A549 (cell line): Measurements from ENCODE around the gene LRRC3. TPM values are rescaled to one million over a fixed set of nuclear protein-coding genes. Genes with fewer than 3 reads are reported as not detected.

Experiments used
- ATAC-seq, 2 experiments: fragments of 200-7000 bp in 1 of 2; fragments of >200 bp in 1 of 2; cut with Nextera tagmentation in 1 of 2; cut with Tn5 transposase in 1 of 2; 3 replicates each; pipeline versions ENCODE4 v1.8.0 to v1.9.1; 2018 to 2020; ENCODE audit warnings: mild to moderate bottlenecking in 1 of 2, moderate library complexity in 1 of 2
- CTCF ChIA-PET: fragments of 300-600 bp; sonication (Branson Sonifier 250); formaldehyde crosslinking; extraction: SDS; loops from one replicate; lab custom pipeline; 2021; ENCODE audit warnings: antibody characterized with exemption, inconsistent platforms; lab: Yijun Ruan, JAX
- POLR2A ChIA-PET: fragments of 350-600 bp; formaldehyde crosslinking; extraction: SDS; loops from one replicate; lab custom pipeline; 2021; ENCODE audit warnings: antibody characterized with exemption, inconsistent platforms; lab: Yijun Ruan, JAX
- DNase-seq, 2 experiments: peaks; one replicate each; pipeline versions ENCODE4 v3.0.0 to v3.0.0-alpha.2; 2011 to 2016; ENCODE audit warnings: low read depth in 1 of 2, low spot score in 1 of 2
- FAIRE-seq: peaks from 2 replicates; lab custom pipeline; 2011; peaks lifted over from hg19 to GRCh38; lab: Jason Lieb, UNC
- H3K27ac ChIP-seq, 2 experiments: fragments of >200 bp; sonication (Bioruptor Twin); formaldehyde crosslinking; 3 replicates each; pipeline ENCODE4 v1.5.1; 2016 to 2017
- H3K4me1 ChIP-seq: fragments of >200 bp; sonication (Bioruptor Twin); formaldehyde crosslinking; 3 replicates; pipeline ENCODE4 v1.6.1; 2016
- H3K4me2 ChIP-seq: fragments of >200 bp; sonication (Bioruptor Twin); formaldehyde crosslinking; 3 replicates; pipeline ENCODE4 v1.6.1; 2016
- H3K4me3 ChIP-seq: fragments of >200 bp; sonication (Bioruptor Twin); formaldehyde crosslinking; 3 replicates; pipeline ENCODE4 v1.5.1; 2016
- H3K9me3 ChIP-seq: fragments of >200 bp; sonication (Bioruptor Twin); formaldehyde crosslinking; 3 replicates; pipeline ENCODE4 v1.6.1; 2016
- BHLHE40 ChIP-seq: IDR thresholded peaks from 2 replicates; pipeline ENCODE4 v1.6.1; 2012; ENCODE audit warnings: low read depth, low read length, inconsistent platforms
- CBX8 ChIP-seq: fragments of 200-600 bp; sonication (generic); IDR thresholded peaks from 2 replicates; pipeline ENCODE4 v1.6.1; 2016
- CEBPB ChIP-seq, 2 experiments: fragments of >200 bp in 1 of 2; sonication (Bioruptor Twin) in 1 of 2; formaldehyde crosslinking in 1 of 2; IDR thresholded peaks; 2 replicates each; pipeline ENCODE4 v1.6.1; 2012 to 2016
- CTCF ChIP-seq: fragments of >200 bp; sonication (Bioruptor Twin); formaldehyde crosslinking; IDR thresholded peaks from 3 replicates; pipeline ENCODE4 v1.5.1; 2016
- E2F6 ChIP-seq: IDR thresholded peaks from 2 replicates; pipeline ENCODE4 v1.6.1; 2012; ENCODE audit warnings: low read depth, borderline replicate concordance
- EHMT2 ChIP-seq: fragments of 200-600 bp; sonication (generic); IDR thresholded peaks from 2 replicates; pipeline ENCODE4 v1.6.1; 2016; ENCODE audit warnings: antibody characterized with exemption, low read depth, mild to moderate bottlenecking, moderate library complexity
- EP300 ChIP-seq, 2 experiments: fragments of >200 bp; sonication (Bioruptor Twin); formaldehyde crosslinking; IDR thresholded peaks; 2 replicates in 1 of 2; 3 replicates in 1 of 2; pipeline ENCODE4 v1.6.1; 2016 to 2017
- ESRRA ChIP-seq: fragments of 150-350 bp; IDR thresholded peaks from 2 replicates; pipeline ENCODE4 v1.6.1; 2014; ENCODE audit warnings: mild to moderate bottlenecking, low read length, borderline replicate concordance
- FOSB ChIP-seq: fragments of 250-450 bp; sonication (Bioruptor Pico); IDR thresholded peaks from 2 replicates; pipeline ENCODE4 v1.5.0; 2020; ENCODE audit warnings: mild to moderate bottlenecking, moderate library complexity
- FOSL2 ChIP-seq, 2 experiments: fragments of 450-650 bp in 1 of 2; fragments of >200 bp in 1 of 2; sonication (Bioruptor Twin) in 1 of 2; formaldehyde crosslinking; IDR thresholded peaks; 2 replicates each; pipeline versions ENCODE4 v1.5.0 to v1.6.1; 2016 to 2020; ENCODE audit warnings: mild to moderate bottlenecking in 1 of 2, moderate library complexity in 1 of 2
- HDAC2 ChIP-seq: fragments of 200-600 bp; sonication (generic); IDR thresholded peaks from 2 replicates; pipeline ENCODE4 v1.6.1; 2016
- HES2 ChIP-seq: fragments of >200 bp; sonication (Bioruptor Twin); formaldehyde crosslinking; IDR thresholded peaks from 2 replicates; pipeline ENCODE4 v1.6.1; 2016
- HEYL ChIP-seq: fragments of 250-450 bp; sonication (Bioruptor Pico); IDR thresholded peaks from 2 replicates; pipeline ENCODE4 v1.8.0; 2021; ENCODE audit warnings: mild to moderate bottlenecking, moderate library complexity
- HMGXB4 ChIP-seq: fragments of 250-450 bp; sonication (Bioruptor Pico); IDR thresholded peaks from 2 replicates; pipeline ENCODE4 v1.5.0; 2021; ENCODE audit warnings: mild to moderate bottlenecking, moderate library complexity, borderline replicate concordance
- JUN ChIP-seq, 2 experiments: fragments of >200 bp; sonication (Bioruptor Twin); formaldehyde crosslinking; IDR thresholded peaks; 2 replicates in 1 of 2; 3 replicates in 1 of 2; pipeline ENCODE4 v1.6.1; 2016 to 2017
- JUNB ChIP-seq: fragments of >200 bp; sonication (Bioruptor Twin); formaldehyde crosslinking; IDR thresholded peaks from 2 replicates; pipeline ENCODE4 v1.6.1; 2016
- KDM1A ChIP-seq: fragments of 200-600 bp; sonication (generic); IDR thresholded peaks from 2 replicates; pipeline ENCODE4 v1.6.1; 2016; ENCODE audit warnings: low read depth, mild to moderate bottlenecking
- KDM5A ChIP-seq: fragments of 200-600 bp; sonication (generic); IDR thresholded peaks from 2 replicates; pipeline ENCODE4 v1.6.1; 2016; ENCODE audit warnings: antibody characterized with exemption, mild to moderate bottlenecking
- MAZ ChIP-seq: fragments of 150-350 bp; IDR thresholded peaks from 2 replicates; pipeline ENCODE4 v1.6.1; 2014; ENCODE audit warnings: antibody characterized with exemption, low read depth, low read length, borderline replicate concordance
- NFE2L2 ChIP-seq: fragments of 150-350 bp; conservative IDR thresholded peaks from 2 replicates; pipeline ENCODE4 v1.6.1; 2014; ENCODE audit warnings: low read length
- NPAS2 ChIP-seq: fragments of 250-450 bp; sonication (Bioruptor Pico); IDR thresholded peaks from 2 replicates; pipeline ENCODE4 v1.8.0; 2022; ENCODE audit warnings: mild to moderate bottlenecking, moderate library complexity, borderline replicate concordance
- PHF8 ChIP-seq: fragments of 200-600 bp; sonication (generic); IDR thresholded peaks from 2 replicates; pipeline ENCODE4 v1.6.1; 2016; ENCODE audit warnings: low read depth, mild to moderate bottlenecking, antibody characterized with exemption, moderate library complexity, borderline replicate concordance
- POLR2AphosphoS2 ChIP-seq: conservative IDR thresholded peaks from 2 replicates; pipeline ENCODE4 v1.6.1; 2012; ENCODE audit warnings: low read length, improper control_type of control experiment, inconsistent platforms
- RARB ChIP-seq: fragments of 250-450 bp; sonication (Bioruptor Pico); IDR thresholded peaks from 2 replicates; pipeline ENCODE4 v1.8.0; 2021; ENCODE audit warnings: mild to moderate bottlenecking, moderate library complexity
- RCOR1 ChIP-seq: fragments of 150-350 bp; IDR thresholded peaks from 2 replicates; pipeline ENCODE4 v1.6.1; 2014; ENCODE audit warnings: antibody characterized with exemption, low read length, low read depth
- RFX5 ChIP-seq: fragments of 450-650 bp; IDR thresholded peaks from 2 replicates; pipeline ENCODE4 v1.7.1; 2014; ENCODE audit warnings: antibody characterized with exemption, mild to moderate bottlenecking, moderate library complexity
- SMC3 ChIP-seq: fragments of >200 bp; sonication (Bioruptor Twin); formaldehyde crosslinking; IDR thresholded peaks from 3 replicates; pipeline ENCODE4 v1.6.1; 2018; ENCODE audit warnings: inconsistent platforms
- TFCP2L1 ChIP-seq: fragments of 250-450 bp; sonication (Bioruptor Pico); IDR thresholded peaks from 2 replicates; pipeline ENCODE4 v1.5.0; 2021; ENCODE audit warnings: mild to moderate bottlenecking
- TP53 ChIP-seq: fragments of 250-450 bp; sonication (Bioruptor Pico); IDR thresholded peaks from 2 replicates; pipeline ENCODE4 v1.5.0; 2021; ENCODE audit warnings: mild to moderate bottlenecking, moderate library complexity
- ZC3H11A ChIP-seq: fragments of 450-650 bp; IDR thresholded peaks from 2 replicates; pipeline ENCODE4 v1.6.1; 2014; ENCODE audit warnings: antibody characterized with exemption, mild to moderate bottlenecking
- ZFP36 ChIP-seq: fragments of 450-650 bp; IDR thresholded peaks from 2 replicates; pipeline ENCODE4 v1.6.1; 2014; ENCODE audit warnings: borderline replicate concordance; ENCODE audit not compliant: partially characterized antibody
- ZNF302 ChIP-seq: fragments of 250-450 bp; sonication (Bioruptor Pico); IDR thresholded peaks from 2 replicates; pipeline ENCODE4 v1.9.0; 2021; ENCODE audit warnings: inconsistent platforms, mild to moderate bottlenecking, moderate library complexity
- WGBS: methylation state at CpG from one replicate; pipeline ENCODE4 v1.1.6; 2017; ENCODE audit errors: missing lambda C conversion rate; 5-methylcytosine and 5-hydroxymethylcytosine counted together
- polyA plus RNA-seq, 4 experiments: library from polyadenylated mRNA; depleted of rRNA in 3 of 4; stranded (reverse); fragments of >200 nt; fragmentation: RNase III in 1 of 4; extraction: RNeasy Plus Mini Kit Qiagen cat#74134 plus additional on column Dnase treatment in 1 of 4; gene quantifications; 2 replicates in 3 of 4; 3 replicates in 1 of 4; pipeline ENCODE4 v1.2.3, GENCODE V29; 2011 to 2017

LRRC3 gene
- polyA plus RNA-seq, 2 of the 4 experiments (the other 2 are of a cell fraction), result 0.59 to 1.1 TPM

- FAIRE-seq, result no peak
- TF ChIP-seq EHMT2 (no peak), HMGXB4 (CRISPR knock-in tag) (no peak), HES2 (no peak), RARB (CRISPR knock-in tag) (no peak), HDAC2 (no peak), SMC3 (no peak), ZC3H11A (no peak), ESRRA (no peak), NFE2L2 (no peak), PHF8 (no peak)
- TF ChIP-seq, all 56 proteins: peak for 0
- Histone ChIP-seq H3K4me1 (peaks cover 3% of the 10 kb centered on the region; the same call in 1 of the 3 replicates), H3K9me3 (no peaks in the 10 kb centered on the region; the same call in 2 of the 3 replicates), H3K27ac (no peak overlapping the region), H3K4me3 (no peak overlapping the region), H3K4me2 (no peak overlapping the region)
- DNase-seq (no peak), ATAC-seq (no peak)
- CTCF ChIA-PET, result no interaction called here
- 79% methylated on average over 10 of the region's 14 CpGs for WGBS
- POLR2A ChIA-PET, result no interaction called here
These were observed 4.6 kb downstream of the LRRC3 start for GRCh38 chr21:44459712-44460440.

- H3K27ac ChIP-seq, result no peak overlapping the region
- no peak overlapping the region for H3K4me3 ChIP-seq
- ChIA-PET POLR2A (no interaction called here), CTCF (no interaction called here)
- H3K4me1 ChIP-seq, result peaks cover 3% of the 10 kb centered on the region; the same call in 1 of the 3 replicates
- FAIRE-seq (no peak), DNase-seq (no peak), ATAC-seq (no peak)
- H3K9me3 ChIP-seq, result no peaks in the 10 kb centered on the region
- TF ChIP-seq HEYL (CRISPR knock-in tag) (no peak), FOSB (no peak), TP53 (CRISPR knock-in tag) (no peak), TFCP2L1 (no peak), E2F6 (no peak), KDM5A (no peak), FOSL2 (IDR thresholded peaks at IDR 0.05) (no peak), FOSL2 (CRISPR knock-in tag; IDR thresholded peaks at IDR 0.05) (no peak), CBX8 (no peak)
- H3K4me2 ChIP-seq, result no peak overlapping the region
- 80% methylated on average over 7 of the region's 8 CpGs for WGBS
These were observed 5.1 kb downstream of the LRRC3 start for GRCh38 chr21:44460441-44460755.

- Histone ChIP-seq H3K27ac (no peak overlapping the region), H3K9me3 (no peaks in the 10 kb centered on the region), H3K4me3 (no peak overlapping the region), H3K4me2 (no peak overlapping the region), H3K4me1 (peaks cover 3% of the 10 kb centered on the region; the same call in 1 of the 3 replicates)
- POLR2A ChIA-PET, result no interaction called here
- CTCF ChIA-PET, result interaction anchor here (0.8 to 1.4 kb wide), 2 partner anchors 9 to 20 kb away, joined by 4 to 5 read pairs; no protein-coding TSS in a partner anchor
- ATAC-seq (no peak), DNase-seq (no peak), FAIRE-seq (no peak)
- WGBS, result 80% methylated on average over 1 of the region's 8 CpGs
- TF ChIP-seq ZNF302 (CRISPR knock-in tag) (no peak), HEYL (CRISPR knock-in tag) (no peak), JUNB (no peak), E2F6 (no peak), CTCF (no peak), RCOR1 (no peak), FOSB (no peak), BHLHE40 (no peak), MAZ (no peak), KDM1A (no peak), JUN (IDR thresholded peaks at IDR 0.05) (no peak), POLR2AphosphoS2 (no peak), RFX5 (no peak), ESRRA (no peak), FOSL2 (IDR thresholded peaks at IDR 0.05) (no peak), FOSL2 (CRISPR knock-in tag; IDR thresholded peaks at IDR 0.05) (no peak), EP300 (IDR thresholded peaks at IDR 0.05) (no peak), ZFP36 (no peak), NPAS2 (CRISPR knock-in tag) (no peak), CEBPB (IDR thresholded peaks at IDR 0.05) (no peak)
These were observed 5.7 kb downstream of the LRRC3 start for GRCh38 chr21:44461005-44461404.
